ENCODE results near the gene EXOC6B.

EXOC6B gene

GRCh38 chr2:72837171-72837570 lies 11.3 kb upstream of the EXOC6B start:
- H4K8ac ChIP-seq (ENCODE audit: low read depth, low read length): no peak overlapping the region
- no peaks in the 10 kb centered on the region for H3K36me3 ChIP-seq (ENCODE audit: control insufficient read depth, insufficient read depth, low read length)
- no peak overlapping the region for H2BK15ac ChIP-seq (replicated peaks; ENCODE audit: low read depth)
- H3K4me1 ChIP-seq (ENCODE audit: control insufficient read depth, low read depth, low read length): no peaks in the 10 kb centered on the region
- no peaks in the 10 kb centered on the region for H3K79me2 ChIP-seq (ENCODE audit: control insufficient read depth, insufficient read depth, low read length)
- no peak overlapping the region for H3K18ac ChIP-seq (ENCODE audit: low read length)
- no CpG with 5 or more reads among the region's 4 CpGs for WGBS (ENCODE audit: extremely low coverage, insufficient coverage, low lambda C conversion rate)
- H3K4me2 ChIP-seq (ENCODE audit: low read length): no peak overlapping the region
- H3K79me1 ChIP-seq (ENCODE audit: low read length): no peaks in the 10 kb centered on the region
- no peak overlapping the region for H2BK120ac ChIP-seq (ENCODE audit: low read depth, low read length)
- no peak overlapping the region for H3K9ac ChIP-seq (ENCODE audit: low read length)
- H3K4ac ChIP-seq (ENCODE audit: low read depth, low read length): no peak overlapping the region
- H3K4me3 ChIP-seq (ENCODE audit: low read length): no peak overlapping the region
- no peak overlapping the region for H3K23ac ChIP-seq (ENCODE audit: low read length)
- no peak for DNase-seq
- H3K27me3 ChIP-seq (ENCODE audit: insufficient read depth, low read length, poor library complexity): no peaks in the 10 kb centered on the region
- no peak overlapping the region for H2BK5ac ChIP-seq (ENCODE audit: low read length)
- no peak overlapping the region for H2AK5ac ChIP-seq (ENCODE audit: low read length)
- no peak overlapping the region for H3K56ac ChIP-seq (ENCODE audit: low read length)
- no peak overlapping the region for H4K5ac ChIP-seq (ENCODE audit: low read length)
- H3K27ac ChIP-seq (ENCODE audit: low read depth, low read length): no peak overlapping the region

GRCh38 chr2:72835403-72835802 lies 9.6 kb upstream of the EXOC6B start:
- no peaks in the 10 kb centered on the region for H3K27me3 ChIP-seq (ENCODE audit: insufficient read depth, low read length, poor library complexity)
- no peak overlapping the region for H2BK5ac ChIP-seq (ENCODE audit: low read length)
- DNase-seq: no peak
- WGBS (ENCODE audit: extremely low coverage, insufficient coverage, low lambda C conversion rate): no CpG with 5 or more reads among the region's 1 CpG
- H3K36me3 ChIP-seq (ENCODE audit: control insufficient read depth, insufficient read depth, low read length): no peaks in the 10 kb centered on the region
- no peak overlapping the region for H2AK5ac ChIP-seq (ENCODE audit: low read length)
- H3K79me2 ChIP-seq (ENCODE audit: control insufficient read depth, insufficient read depth, low read length): no peaks in the 10 kb centered on the region
- no peak overlapping the region for H3K9ac ChIP-seq (ENCODE audit: low read length)
- no peak overlapping the region for H3K18ac ChIP-seq (ENCODE audit: low read length)
- no peak overlapping the region for H4K8ac ChIP-seq (ENCODE audit: low read depth, low read length)
- no peak overlapping the region for H2BK120ac ChIP-seq (ENCODE audit: low read depth, low read length)
- H2BK15ac ChIP-seq (replicated peaks; ENCODE audit: low read depth): no peak overlapping the region
- H4K5ac ChIP-seq (ENCODE audit: low read length): no peak overlapping the region
- H3K27ac ChIP-seq (ENCODE audit: low read depth, low read length): no peak overlapping the region
- no peaks in the 10 kb centered on the region for H3K79me1 ChIP-seq (ENCODE audit: low read length)
- no peak overlapping the region for H3K4me2 ChIP-seq (ENCODE audit: low read length)
- H3K4me1 ChIP-seq (ENCODE audit: control insufficient read depth, low read depth, low read length): no peaks in the 10 kb centered on the region
- H3K4ac ChIP-seq (ENCODE audit: low read depth, low read length): no peak overlapping the region
- H3K23ac ChIP-seq (ENCODE audit: low read length): no peak overlapping the region
- H3K4me3 ChIP-seq (ENCODE audit: low read length): no peak overlapping the region
- H3K56ac ChIP-seq (ENCODE audit: low read length): no peak overlapping the region

GRCh38 chr2:72834596-72834995 lies 8.8 kb upstream of the EXOC6B start:
- DNase-seq: no peak
- Histone ChIP-seq H2BK15ac (replicated peaks; ENCODE audit: low read depth) (no peak overlapping the region), H3K27me3 (ENCODE audit: insufficient read depth, low read length, poor library complexity) (no peaks in the 10 kb centered on the region), H4K8ac (ENCODE audit: low read depth, low read length) (no peak overlapping the region), H3K27ac (ENCODE audit: low read depth, low read length) (no peak overlapping the region), H2BK5ac (ENCODE audit: low read length) (no peak overlapping the region), H2AK5ac (ENCODE audit: low read length) (no peak overlapping the region), H3K9ac (ENCODE audit: low read length) (no peak overlapping the region), H3K79me2 (ENCODE audit: control insufficient read depth, insufficient read depth, low read length) (no peaks in the 10 kb centered on the region), H3K36me3 (ENCODE audit: control insufficient read depth, insufficient read depth, low read length) (no peaks in the 10 kb centered on the region), H3K23ac (ENCODE audit: low read length) (no peak overlapping the region), H3K4me2 (ENCODE audit: low read length) (no peak overlapping the region), H3K4me1 (ENCODE audit: control insufficient read depth, low read depth, low read length) (no peaks in the 10 kb centered on the region), H4K5ac (ENCODE audit: low read length) (no peak overlapping the region), H3K4me3 (ENCODE audit: low read length) (no peak overlapping the region), H3K79me1 (ENCODE audit: low read length) (no peaks in the 10 kb centered on the region), H3K18ac (ENCODE audit: low read length) (no peak overlapping the region), H2BK120ac (ENCODE audit: low read depth, low read length) (no peak overlapping the region), H3K56ac (ENCODE audit: low read length) (no peak overlapping the region), H3K4ac (ENCODE audit: low read depth, low read length) (no peak overlapping the region)
- no CpG with 5 or more reads among the region's 1 CpG for WGBS (ENCODE audit: extremely low coverage, insufficient coverage, low lambda C conversion rate)

- Histone ChIP-seq H2BK15ac (replicated peaks; ENCODE audit: low read depth) (no peak overlapping the region), H3K27me3 (ENCODE audit: insufficient read depth, low read length, poor library complexity) (no peaks in the 10 kb centered on the region), H3K79me1 (ENCODE audit: low read length) (no peaks in the 10 kb centered on the region), H3K4me3 (ENCODE audit: low read length) (no peak overlapping the region), H3K27ac (ENCODE audit: low read depth, low read length) (no peak overlapping the region), H3K4me1 (ENCODE audit: control insufficient read depth, low read depth, low read length) (no peaks in the 10 kb centered on the region), H3K9ac (ENCODE audit: low read length) (no peak overlapping the region), H3K4ac (ENCODE audit: low read depth, low read length) (no peak overlapping the region), H2AK5ac (ENCODE audit: low read length) (no peak overlapping the region), H3K18ac (ENCODE audit: low read length) (no peak overlapping the region), H3K79me2 (ENCODE audit: control insufficient read depth, insufficient read depth, low read length) (no peaks in the 10 kb centered on the region), H2BK120ac (ENCODE audit: low read depth, low read length) (no peak overlapping the region), H3K56ac (ENCODE audit: low read length) (no peak overlapping the region), H3K23ac (ENCODE audit: low read length) (no peak overlapping the region), H4K5ac (ENCODE audit: low read length) (no peak overlapping the region), H2BK5ac (ENCODE audit: low read length) (no peak overlapping the region), H3K4me2 (ENCODE audit: low read length) (no peak overlapping the region), H4K8ac (ENCODE audit: low read depth, low read length) (peak overlapping the region; percentile 81), H3K36me3 (ENCODE audit: control insufficient read depth, insufficient read depth, low read length) (no peaks in the 10 kb centered on the region)
- DNase-seq: no peak
- no CpG with 5 or more reads among the region's 5 CpGs for WGBS (ENCODE audit: extremely low coverage, insufficient coverage, low lambda C conversion rate)
Measured at GRCh38 chr2:72833084-72833714, 7.4 kb upstream of the EXOC6B start.

GRCh38 chr2:72830273-72830672 lies 4.4 kb upstream of the EXOC6B start:
- no peak overlapping the region for H4K5ac ChIP-seq (ENCODE audit: low read length)
- no peak for DNase-seq
- no peak overlapping the region for H4K8ac ChIP-seq (ENCODE audit: low read depth, low read length)
- H3K79me2 ChIP-seq (ENCODE audit: control insufficient read depth, insufficient read depth, low read length): no peaks in the 10 kb centered on the region
- H3K23ac ChIP-seq (ENCODE audit: low read length): no peak overlapping the region
- no peak overlapping the region for H2BK15ac ChIP-seq (replicated peaks; ENCODE audit: low read depth)
- H3K18ac ChIP-seq (ENCODE audit: low read length): no peak overlapping the region
- no peak overlapping the region for H2BK5ac ChIP-seq (ENCODE audit: low read length)
- H2AK5ac ChIP-seq (ENCODE audit: low read length): no peak overlapping the region
- no peaks in the 10 kb centered on the region for H3K79me1 ChIP-seq (ENCODE audit: low read length)
- no peaks in the 10 kb centered on the region for H3K4me1 ChIP-seq (ENCODE audit: control insufficient read depth, low read depth, low read length)
- H3K36me3 ChIP-seq (ENCODE audit: control insufficient read depth, insufficient read depth, low read length): no peaks in the 10 kb centered on the region
- H3K4me2 ChIP-seq (ENCODE audit: low read length): no peak overlapping the region
- no peak overlapping the region for H3K27ac ChIP-seq (ENCODE audit: low read depth, low read length)
- no peaks in the 10 kb centered on the region for H3K27me3 ChIP-seq (ENCODE audit: insufficient read depth, low read length, poor library complexity)
- H2BK120ac ChIP-seq (ENCODE audit: low read depth, low read length): no peak overlapping the region
- H3K56ac ChIP-seq (ENCODE audit: low read length): no peak overlapping the region
- WGBS (ENCODE audit: extremely low coverage, insufficient coverage, low lambda C conversion rate): 100% methylated on average over 1 of the region's 3 CpGs
- H3K9ac ChIP-seq (ENCODE audit: low read length): no peak overlapping the region
- H3K4ac ChIP-seq (ENCODE audit: low read depth, low read length): no peak overlapping the region
- no peak overlapping the region for H3K4me3 ChIP-seq (ENCODE audit: low read length)

GRCh38 chr2:72828840-72829507 lies 3.1 kb upstream of the EXOC6B start:
- Histone ChIP-seq H3K23ac (ENCODE audit: low read length) (no peak overlapping the region), H3K4me2 (ENCODE audit: low read length) (no peak overlapping the region), H3K79me1 (ENCODE audit: low read length) (peaks cover 5% of the 10 kb centered on the region), H4K5ac (ENCODE audit: low read length) (no peak overlapping the region), H3K27ac (ENCODE audit: low read depth, low read length) (no peak overlapping the region), H3K9ac (ENCODE audit: low read length) (no peak overlapping the region), H3K4me3 (ENCODE audit: low read length) (no peak overlapping the region), H3K79me2 (ENCODE audit: control insufficient read depth, insufficient read depth, low read length) (peaks cover 3% of the 10 kb centered on the region), H2BK120ac (ENCODE audit: low read depth, low read length) (no peak overlapping the region), H3K18ac (ENCODE audit: low read length) (no peak overlapping the region), H3K4me1 (ENCODE audit: control insufficient read depth, low read depth, low read length) (peaks cover 4% of the 10 kb centered on the region), H3K27me3 (ENCODE audit: insufficient read depth, low read length, poor library complexity) (no peaks in the 10 kb centered on the region), H3K56ac (ENCODE audit: low read length) (no peak overlapping the region), H3K4ac (ENCODE audit: low read depth, low read length) (no peak overlapping the region), H3K36me3 (ENCODE audit: control insufficient read depth, insufficient read depth, low read length) (no peaks in the 10 kb centered on the region), H2BK5ac (ENCODE audit: low read length) (no peak overlapping the region), H2AK5ac (ENCODE audit: low read length) (no peak overlapping the region), H4K8ac (ENCODE audit: low read depth, low read length) (no peak overlapping the region), H2BK15ac (replicated peaks; ENCODE audit: low read depth) (no peak overlapping the region)
- WGBS (ENCODE audit: extremely low coverage, insufficient coverage, low lambda C conversion rate): 100% methylated on average over 1 of the region's 6 CpGs
- DNase-seq: no peak
